GM19467 (cell line): ENCODE results near the gene KCNJ11.

Experiments
- ATAC-seq: cut with Tn5 transposase; IDR thresholded peaks from one replicate; pipeline ENCODE4 v1.9.1; 2021; ENCODE audit warnings: mild to moderate bottlenecking, moderate library complexity; ENCODE audit not compliant: unreplicated experiment

The KCNJ11 gene

GRCh38 chr11:17410606-17411379 is 22.3 kb upstream of the KCNJ11 start:
- ATAC-seq, result no peak

- ATAC-seq, result no peak
Measured at GRCh38 chr11:17408641-17409040, 20.2 kb upstream of the KCNJ11 start.

- ATAC-seq, result no peak
Measured at GRCh38 chr11:17408026-17408425, 19.6 kb upstream of the KCNJ11 start.

- no peak for ATAC-seq
Measured at GRCh38 chr11:17407575-17407974, 19.1 kb upstream of the KCNJ11 start.

- ATAC-seq, result no peak
Measured at GRCh38 chr11:17406818-17407149, 18.3 kb upstream of the KCNJ11 start.

- no peak for ATAC-seq
Measured at GRCh38 chr11:17406082-17406817, 17.8 kb upstream of the KCNJ11 start.

GRCh38 chr11:17405232-17406005 is 17.0 kb upstream of the KCNJ11 start:
- peak; percentile 52 for ATAC-seq

GRCh38 chr11:17403980-17404759 is 15.7 kb upstream of the KCNJ11 start:
- ATAC-seq, result no peak

GRCh38 chr11:17402486-17402885 is 14.0 kb upstream of the KCNJ11 start:
- no peak for ATAC-seq

GRCh38 chr11:17401841-17402240 is 13.4 kb upstream of the KCNJ11 start:
- no peak for ATAC-seq

GRCh38 chr11:17401316-17401715 is 12.9 kb upstream of the KCNJ11 start:
- ATAC-seq, result no peak

GRCh38 chr11:17400048-17400775 is 11.8 kb upstream of the KCNJ11 start:
- ATAC-seq, result peak; percentile 58

GRCh38 chr11:17399236-17399635 is 10.8 kb upstream of the KCNJ11 start:
- no peak for ATAC-seq

- ATAC-seq, result no peak
Measured at GRCh38 chr11:17397311-17398002, 9.0 kb upstream of the KCNJ11 start.

- ATAC-seq, result no peak
Measured at GRCh38 chr11:17396598-17397310, 8.3 kb upstream of the KCNJ11 start.

- ATAC-seq, result no peak
Measured at GRCh38 chr11:17395978-17396377, 7.5 kb upstream of the KCNJ11 start.

GRCh38 chr11:17395554-17395961 is 7.1 kb upstream of the KCNJ11 start:
- ATAC-seq, result no peak

GRCh38 chr11:17394743-17395390 is 6.4 kb upstream of the KCNJ11 start:
- no peak for ATAC-seq

GRCh38 chr11:17393472-17393871 is 5.0 kb upstream of the KCNJ11 start:
- no peak for ATAC-seq
